ENCODE measurements around the gene ZCCHC7. TPM values are rescaled to one million over a fixed set of nuclear protein-coding genes. Genes with fewer than 3 reads are reported as not detected.
A peak's percentile ranks its signal among the peaks of the same experiment; 100 is the strongest.
"Not testable (repeated sequence)": the region's sequence is repeated elsewhere in the genome, so short reads cannot be mapped to it uniquely, and the experiment has no call there.

The ZCCHC7 gene
- total RNA-seq, 2 donors from 2014 or later, result 21.2 to 22.7 TPM

- Histone ChIP-seq H3K9ac (ENCODE audit: extremely low read depth, low read length, poor library complexity, severe bottlenecking) (no peak overlapping the region), H3K4me3 (ENCODE audit: low read length) (no peak overlapping the region), H3K36me3 (ENCODE audit: control insufficient read depth, insufficient read depth, low read length) (peaks cover 4% of the 10 kb centered on the region), H3K27ac (ENCODE audit: low read depth, low read length) (no peak overlapping the region), H3K27me3 (ENCODE audit: control insufficient read depth, insufficient read depth, low read length, poor library complexity, severe bottlenecking) (no peaks in the 10 kb centered on the region), H3K9me3 (ENCODE audit: control insufficient read depth, low read length) (no peaks in the 10 kb centered on the region), H3K4me1 (ENCODE audit: control insufficient read depth, insufficient read depth, low read length) (peaks cover 4% of the 10 kb centered on the region)
- TF ChIP-seq CTCF (conservative IDR thresholded peaks at IDR 0.05), result no peak
- H3K27ac Mint-ChIP-seq, result peak overlapping the region; percentile 36
- 95 to 100% methylated on average over 1 to 4 of the region's 4 CpGs for WGBS, 2 experiments (ENCODE audit: insufficient coverage in 1 of 2, insufficient read length in 1 of 2)
- peaks cover 9% of the 10 kb centered on the region for H3K4me1 Mint-ChIP-seq
- H3K4me3 Mint-ChIP-seq, result no peak overlapping the region
- H3K36me3 Mint-ChIP-seq (ENCODE audit: low read depth), result peaks cover 20% of the 10 kb centered on the region
- no peaks in the 10 kb centered on the region for H3K27me3 Mint-ChIP-seq (ENCODE audit: insufficient read depth)
- peaks cover 5% of the 10 kb centered on the region for H3K9me3 Mint-ChIP-seq
- no peak for DNase-seq
These were observed 64.8 kb downstream of the ZCCHC7 start for GRCh38 chr9:37184905-37185867.

GRCh38 chr9:37187292-37187691 is 66.9 kb downstream of the ZCCHC7 start:
- TF ChIP-seq CTCF (conservative IDR thresholded peaks at IDR 0.05), result no peak
- no peaks in the 10 kb centered on the region for H3K36me3 ChIP-seq (ENCODE audit: control insufficient read depth, insufficient read depth, low read length)
- Mint-ChIP-seq H3K27ac (no peak overlapping the region), H3K36me3 (ENCODE audit: low read depth) (peaks cover 14% of the 10 kb centered on the region), H3K9me3 (peaks cover 5% of the 10 kb centered on the region), H3K4me1 (peaks cover 23% of the 10 kb centered on the region), H3K4me3 (no peak overlapping the region), H3K27me3 (ENCODE audit: insufficient read depth) (no peaks in the 10 kb centered on the region)
- WGBS, 2 experiments (ENCODE audit: insufficient coverage in 1 of 2, insufficient read length in 1 of 2), result 66 to 86% methylated on average over 5 to 6 of the region's 6 CpGs
- no peaks in the 10 kb centered on the region for H3K9me3 ChIP-seq (ENCODE audit: control insufficient read depth, low read length)
- no peak overlapping the region for H3K9ac ChIP-seq (ENCODE audit: extremely low read depth, low read length, poor library complexity, severe bottlenecking)
- no peaks in the 10 kb centered on the region for H3K27me3 ChIP-seq (ENCODE audit: control insufficient read depth, insufficient read depth, low read length, poor library complexity, severe bottlenecking)
- H3K27ac ChIP-seq (ENCODE audit: low read depth, low read length), result no peak overlapping the region
- DNase-seq, result no peak
- no peak overlapping the region for H3K4me3 ChIP-seq (ENCODE audit: low read length)
- H3K4me1 ChIP-seq (ENCODE audit: control insufficient read depth, insufficient read depth, low read length), result peaks cover 13% of the 10 kb centered on the region

- Mint-ChIP-seq H3K9me3 (peaks cover 5% of the 10 kb centered on the region), H3K36me3 (ENCODE audit: low read depth) (peaks cover 14% of the 10 kb centered on the region), H3K4me1 (peaks cover 29% of the 10 kb centered on the region), H3K4me3 (no peak overlapping the region), H3K27me3 (ENCODE audit: insufficient read depth) (no peaks in the 10 kb centered on the region), H3K27ac (no peak overlapping the region)
- TF ChIP-seq CTCF (conservative IDR thresholded peaks at IDR 0.05), result no peak
- no peak overlapping the region for H3K9ac ChIP-seq (ENCODE audit: extremely low read depth, low read length, poor library complexity, severe bottlenecking)
- no peak for DNase-seq
- peaks cover 18% of the 10 kb centered on the region for H3K4me1 ChIP-seq (ENCODE audit: control insufficient read depth, insufficient read depth, low read length)
- no peaks in the 10 kb centered on the region for H3K9me3 ChIP-seq (ENCODE audit: control insufficient read depth, low read length)
- H3K27ac ChIP-seq (ENCODE audit: low read depth, low read length), result no peak overlapping the region
- H3K4me3 ChIP-seq (ENCODE audit: low read length), result no peak overlapping the region
- no peaks in the 10 kb centered on the region for H3K36me3 ChIP-seq (ENCODE audit: control insufficient read depth, insufficient read depth, low read length)
- WGBS, 2 experiments (ENCODE audit: insufficient coverage in 1 of 2, insufficient read length in 1 of 2), result 96 to 100% methylated on average over 1 to 4 of the region's 5 CpGs
- no peaks in the 10 kb centered on the region for H3K27me3 ChIP-seq (ENCODE audit: control insufficient read depth, insufficient read depth, low read length, poor library complexity, severe bottlenecking)
These were observed 67.5 kb downstream of the ZCCHC7 start for GRCh38 chr9:37187713-37188439.

GRCh38 chr9:37190739-37191138 is 70.4 kb downstream of the ZCCHC7 start:
- H3K9me3 ChIP-seq (ENCODE audit: control insufficient read depth, low read length); DNase-seq; H3K36me3 ChIP-seq (ENCODE audit: control insufficient read depth, insufficient read depth, low read length); H3K27me3 ChIP-seq (ENCODE audit: control insufficient read depth, insufficient read depth, low read length, poor library complexity, severe bottlenecking); H3K27me3 Mint-ChIP-seq (ENCODE audit: insufficient read depth); H3K9me3 Mint-ChIP-seq; H3K4me3 Mint-ChIP-seq; H3K27ac ChIP-seq (ENCODE audit: low read depth, low read length); H3K27ac Mint-ChIP-seq; H3K9ac ChIP-seq (ENCODE audit: extremely low read depth, low read length, poor library complexity, severe bottlenecking); H3K4me3 ChIP-seq (ENCODE audit: low read length): not testable (repeated sequence)
- WGBS, 2 experiments (ENCODE audit: insufficient coverage in 1 of 2, insufficient read length in 1 of 2), result 88 to 95% methylated on average over 5 to 13 of the region's 13 CpGs
- H3K4me1 Mint-ChIP-seq, result peaks cover 26% of the 10 kb centered on the region
- peaks cover 18% of the 10 kb centered on the region for H3K4me1 ChIP-seq (ENCODE audit: control insufficient read depth, insufficient read depth, low read length)
- H3K36me3 Mint-ChIP-seq (ENCODE audit: low read depth), result peaks cover 12% of the 10 kb centered on the region

Measured in endodermal cell (in vitro differentiated cells).